Breast epithelium (tissue), 4 donors: ENCODE results near the gene MYO5B. TPM values are rescaled to one million over a fixed set of nuclear protein-coding genes. Genes with fewer than 3 reads are reported as not detected.

ENCODE experiments used
- DNase-seq, 2 donors: peaks; one replicate each; pipeline ENCODE4 v3.0.0-alpha.2; 2019; ENCODE audit warnings: low spot score in 2 of 2
- H3K27ac ChIP-seq, 2 donors: fragments of 200-600 bp; sonication (generic) in 1 of 2; one replicate each; pipeline ENCODE4 v1.5.1; 2016 to 2019; ENCODE audit warnings: mild to moderate bottlenecking in 1 of 2
- H3K27me3 ChIP-seq, 2 donors: fragments of 200-600 bp; sonication (generic) in 1 of 2; one replicate each; pipeline versions ENCODE4 v1.5.1 to v1.6.0; 2017 to 2019; ENCODE audit warnings: control low read depth in 1 of 2, mild to moderate bottlenecking in 1 of 2
- H3K36me3 ChIP-seq: fragments of 200-600 bp; one replicate; pipeline ENCODE4 v1.5.1; 2019
- H3K4me1 ChIP-seq, 2 donors: fragments of 200-600 bp; sonication (generic); one replicate each; pipeline ENCODE4 v1.5.1; 2016 to 2019; ENCODE audit warnings: control low read depth in 1 of 2
- H3K4me3 ChIP-seq, 3 donors: fragments of 200-600 bp; sonication (generic); 1 replicate in 2 of 3; 2 replicates in 1 of 3; pipeline ENCODE4 v1.5.1; 2016 to 2019; ENCODE audit warnings: mild to moderate bottlenecking in 3 of 3, moderate library complexity in 2 of 3
- H3K9me3 ChIP-seq, 2 donors: fragments of 200-600 bp; sonication (generic) in 1 of 2; one replicate each; pipeline ENCODE4 v1.5.1; 2016 to 2019; ENCODE audit warnings: control low read depth in 1 of 2
- POLR2A ChIP-seq: fragments of 450-650 bp; IDR thresholded peaks from one replicate; pipeline ENCODE4 v1.6.1; 2016; ENCODE audit warnings: antibody characterized with exemption, mild to moderate bottlenecking, moderate library complexity
- POLR2AphosphoS5 ChIP-seq, 3 donors: sonication (generic); formaldehyde crosslinking; IDR thresholded peaks; one replicate each; pipeline ENCODE4 v1.6.1; 2017; ENCODE audit warnings: antibody characterized with exemption in 3 of 3
- intact Hi-C: fragments of 100-400 bp; cut with DNase I; formaldehyde crosslinking; loops from one replicate; pipeline ENCODE4 v1.15.1; 2023; ENCODE audit warnings: low total_unique reads
- total RNA-seq, 3 donors: library from RNA; depleted of rRNA; stranded (reverse); fragments of >200 nt; gene quantifications; one replicate each; pipeline ENCODE4 v1.1.0, GENCODE V29; 2016
- TF ChIP-seq, protein P1 (sequence below), 3 donors: fragments of 450-650 bp; IDR thresholded peaks; one replicate each; pipeline ENCODE4 v1.5.1; 2016 to 2017; ENCODE audit warnings: antibody characterized with exemption in 3 of 3, mild to moderate bottlenecking in 3 of 3, moderate library complexity in 3 of 3

The MYO5B gene
- total RNA-seq, 3 donors from 2014 or later: 2.4 to 53.1 (median 22.0) TPM

DNA sequence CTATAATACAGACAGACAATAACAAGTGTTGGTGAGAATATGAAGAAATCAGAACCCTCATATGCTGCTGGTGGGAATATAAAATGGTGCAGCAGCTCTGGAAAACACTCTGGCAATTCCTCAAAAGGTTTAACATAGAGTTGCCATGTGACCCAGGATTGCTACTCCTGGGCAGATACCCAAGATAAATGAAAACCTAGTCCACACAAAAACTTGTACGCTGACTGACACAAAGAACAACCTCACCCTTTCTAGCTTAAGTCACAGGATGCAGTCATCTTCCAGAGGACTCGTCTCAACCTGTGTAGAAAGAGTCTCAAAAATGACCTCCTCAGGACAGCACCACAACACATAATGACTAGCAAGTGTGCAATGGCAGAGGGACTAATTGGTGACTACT is 310.0 kb downstream of the MYO5B start:
- Histone ChIP-seq H3K36me3 (no peaks in the 10 kb centered on the region), H3K27me3 (no peaks in the 10 kb centered on the region), H3K4me1 (no peaks in the 10 kb centered on the region), H3K9me3 (no peaks in the 10 kb centered on the region), H3K27ac (no peak overlapping the region), H3K4me3 (no peak overlapping the region)
- no peak for DNase-seq
- TF ChIP-seq POLR2A (no peak), POLR2AphosphoS5 (IDR thresholded peaks at IDR 0.05) (no peak)
- TF ChIP-seq, protein P1, sequence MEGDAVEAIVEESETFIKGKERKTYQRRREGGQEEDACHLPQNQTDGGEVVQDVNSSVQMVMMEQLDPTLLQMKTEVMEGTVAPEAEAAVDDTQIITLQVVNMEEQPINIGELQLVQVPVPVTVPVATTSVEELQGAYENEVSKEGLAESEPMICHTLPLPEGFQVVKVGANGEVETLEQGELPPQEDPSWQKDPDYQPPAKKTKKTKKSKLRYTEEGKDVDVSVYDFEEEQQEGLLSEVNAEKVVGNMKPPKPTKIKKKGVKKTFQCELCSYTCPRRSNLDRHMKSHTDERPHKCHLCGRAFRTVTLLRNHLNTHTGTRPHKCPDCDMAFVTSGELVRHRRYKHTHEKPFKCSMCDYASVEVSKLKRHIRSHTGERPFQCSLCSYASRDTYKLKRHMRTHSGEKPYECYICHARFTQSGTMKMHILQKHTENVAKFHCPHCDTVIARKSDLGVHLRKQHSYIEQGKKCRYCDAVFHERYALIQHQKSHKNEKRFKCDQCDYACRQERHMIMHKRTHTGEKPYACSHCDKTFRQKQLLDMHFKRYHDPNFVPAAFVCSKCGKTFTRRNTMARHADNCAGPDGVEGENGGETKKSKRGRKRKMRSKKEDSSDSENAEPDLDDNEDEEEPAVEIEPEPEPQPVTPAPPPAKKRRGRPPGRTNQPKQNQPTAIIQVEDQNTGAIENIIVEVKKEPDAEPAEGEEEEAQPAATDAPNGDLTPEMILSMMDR (IDR thresholded peaks at IDR 0.05): no peak
- intact Hi-C loops: no loop called here

DNA sequence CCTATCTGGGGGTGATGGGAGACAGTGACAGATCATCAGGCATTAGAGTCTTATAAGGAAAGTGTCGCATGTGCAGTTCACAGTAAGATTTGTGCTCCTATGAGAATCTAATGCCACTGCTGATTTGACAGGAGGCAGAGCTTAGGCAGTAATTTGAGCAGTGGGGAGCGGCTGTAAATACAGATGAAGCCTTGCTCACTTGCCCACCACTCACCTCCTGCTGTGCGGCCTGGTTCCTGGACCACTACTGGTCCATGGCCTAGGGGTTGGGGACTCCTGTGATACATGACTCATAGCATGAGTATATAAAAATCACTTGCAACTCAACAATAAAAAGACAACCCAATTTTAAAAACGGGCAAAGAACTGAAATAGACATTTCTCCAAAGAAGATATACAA is 310.5 kb downstream of the MYO5B start:
- H3K9me3 ChIP-seq: no peaks in the 10 kb centered on the region
- DNase-seq: no peak
- TF ChIP-seq, protein P1 (IDR thresholded peaks at IDR 0.05): no peak
- TF ChIP-seq POLR2AphosphoS5 (IDR thresholded peaks at IDR 0.05) (no peak), POLR2A (no peak)
- no peak overlapping the region for H3K27ac ChIP-seq
- no peak overlapping the region for H3K4me3 ChIP-seq
- intact Hi-C loops: no loop called here
- H3K27me3 ChIP-seq: no peaks in the 10 kb centered on the region
- H3K4me1 ChIP-seq: no peaks in the 10 kb centered on the region
- no peaks in the 10 kb centered on the region for H3K36me3 ChIP-seq

DNA sequence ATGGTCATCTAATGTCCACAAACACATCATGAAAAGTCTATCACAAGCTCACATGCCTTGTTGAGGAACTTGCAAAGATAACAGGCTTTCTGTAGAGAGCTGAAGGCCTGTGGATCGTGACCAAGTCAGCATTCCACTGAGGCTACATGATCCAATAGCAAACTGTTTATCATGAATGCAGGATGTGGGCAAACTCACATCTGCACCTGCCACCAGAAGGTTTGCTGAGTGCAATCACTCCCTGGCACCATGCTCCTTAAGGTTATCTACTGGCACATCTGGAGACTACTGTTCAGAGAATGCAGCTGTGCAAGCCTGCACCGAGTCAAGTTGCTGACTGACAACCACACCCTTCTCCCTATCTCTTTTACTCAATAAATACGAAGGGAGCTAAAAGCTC is 314.3 kb downstream of the MYO5B start:
- no peak for DNase-seq
- Histone ChIP-seq H3K4me3 (no peak overlapping the region), H3K27ac (no peak overlapping the region), H3K9me3 (no peaks in the 10 kb centered on the region), H3K36me3 (no peaks in the 10 kb centered on the region), H3K27me3 (no peaks in the 10 kb centered on the region), H3K4me1 (no peaks in the 10 kb centered on the region)
- TF ChIP-seq, protein P1 (IDR thresholded peaks at IDR 0.05): no peak
- TF ChIP-seq POLR2A: no peak
- no peak for TF ChIP-seq POLR2AphosphoS5 (IDR thresholded peaks at IDR 0.05)
- intact Hi-C loops: loop anchor here (2.0 kb wide), 1 partner anchor 54 kb away; no protein-coding TSS in a partner anchor

DNA sequence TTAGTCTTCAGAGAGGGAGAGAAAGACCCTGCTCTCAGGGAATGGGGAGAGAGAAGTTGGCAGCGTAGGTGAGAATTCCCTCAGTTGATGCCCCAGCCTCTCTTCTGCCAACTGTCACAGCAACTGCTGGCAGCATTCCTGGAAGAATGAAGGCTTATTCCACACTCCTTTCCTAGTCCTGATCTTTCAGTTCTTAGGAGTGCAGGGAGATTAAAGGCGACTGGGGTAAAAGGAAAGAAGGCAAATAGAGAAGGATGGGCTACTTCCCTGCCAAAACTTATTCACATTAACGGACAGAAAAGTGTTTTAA is 315.7 kb downstream of the MYO5B start:
- H3K4me1 ChIP-seq: no peaks in the 10 kb centered on the region
- H3K4me3 ChIP-seq: no peak overlapping the region
- no peaks in the 10 kb centered on the region for H3K9me3 ChIP-seq
- intact Hi-C loops: loop anchor here (5.0 kb wide), 1 partner anchor 952 kb away; no protein-coding TSS in a partner anchor
- TF ChIP-seq POLR2A (no peak), POLR2AphosphoS5 (IDR thresholded peaks at IDR 0.05) (no peak)
- TF ChIP-seq, protein P1 (IDR thresholded peaks at IDR 0.05): no peak
- no peaks in the 10 kb centered on the region for H3K36me3 ChIP-seq
- no peaks in the 10 kb centered on the region for H3K27me3 ChIP-seq
- no peak for DNase-seq
- H3K27ac ChIP-seq: no peak overlapping the region

DNA sequence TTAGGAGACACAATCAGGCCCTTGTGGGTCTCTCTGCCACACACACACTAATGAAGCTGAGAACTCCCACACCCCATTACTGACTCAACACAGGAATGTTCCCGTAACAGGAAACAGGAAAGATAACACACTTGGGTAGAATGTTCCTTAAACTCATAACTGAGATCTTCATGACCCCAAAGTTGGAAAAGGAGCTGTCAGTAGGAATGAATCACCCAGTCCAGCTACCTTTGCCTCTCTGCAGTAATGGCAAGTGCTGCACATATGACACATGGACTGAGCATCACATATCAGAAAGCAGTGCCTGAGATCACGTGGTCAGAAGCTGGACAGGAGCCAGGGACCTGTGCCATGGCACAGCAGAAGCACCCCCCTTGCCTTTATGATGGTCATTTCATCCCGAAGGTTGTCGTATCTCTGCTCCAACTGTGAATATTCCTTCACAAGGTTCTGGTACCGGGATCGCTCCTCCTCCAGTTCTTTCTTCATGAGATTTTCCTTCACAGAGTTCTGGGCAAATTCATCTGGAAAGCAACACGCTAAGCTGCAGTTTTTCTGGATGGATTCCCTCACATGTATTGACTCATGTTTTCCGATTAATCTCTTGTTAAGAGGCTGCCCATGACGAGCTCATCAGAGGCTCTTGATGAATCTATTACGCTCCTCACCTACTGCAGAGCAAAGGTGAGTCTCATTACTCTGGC is 316.2 kb downstream of the MYO5B start:
- no peaks in the 10 kb centered on the region for H3K36me3 ChIP-seq
- no peak for TF ChIP-seq POLR2A
- no peak for TF ChIP-seq POLR2AphosphoS5 (IDR thresholded peaks at IDR 0.05)
- TF ChIP-seq, protein P1 (IDR thresholded peaks at IDR 0.05): no peak
- no peaks in the 10 kb centered on the region for H3K27me3 ChIP-seq
- no peak for DNase-seq
- H3K4me1 ChIP-seq: no peaks in the 10 kb centered on the region
- H3K4me3 ChIP-seq: no peak overlapping the region
- intact Hi-C loops: loop anchor here (5.0 kb wide), 1 partner anchor 951 kb away; no protein-coding TSS in a partner anchor
- H3K27ac ChIP-seq: no peak overlapping the region
- no peaks in the 10 kb centered on the region for H3K9me3 ChIP-seq
